Vagina (tissue), 2 donors: ENCODE results near the gene TOR4A. TPM values are rescaled to one million over a fixed set of nuclear protein-coding genes. Genes with fewer than 3 reads are reported as not detected.
A peak's percentile ranks its signal among the peaks of the same experiment; 100 is the strongest.

Source experiments
- DNase-seq, 2 donors: peaks; one replicate each; pipeline ENCODE4 v3.0.0-alpha.2; 2017; ENCODE audit errors: extremely low spot score in 2 of 2
- H3K27ac ChIP-seq: fragments of 200-600 bp; sonication (generic); one replicate; pipeline ENCODE4 v1.5.1; 2019
- H3K27me3 ChIP-seq: fragments of 200-600 bp; sonication (generic); one replicate; pipeline ENCODE4 v1.5.1; 2019
- H3K36me3 ChIP-seq, 2 donors: fragments of 200-600 bp; sonication (generic); one replicate each; pipeline ENCODE4 v1.5.1; 2017 to 2019
- H3K4me1 ChIP-seq: fragments of 200-600 bp; sonication (generic); one replicate; pipeline ENCODE4 v1.5.1; 2019
- H3K4me3 ChIP-seq, 2 donors: fragments of 200-600 bp; sonication (generic); 1 replicate in 1 of 2; 2 replicates in 1 of 2; pipeline ENCODE4 v1.5.1; 2016 to 2019
- H3K9me3 ChIP-seq: fragments of 200-600 bp; sonication (generic); one replicate; pipeline ENCODE4 v1.5.1; 2019
- POLR2A ChIP-seq, 2 donors: fragments of 450-650 bp; IDR thresholded peaks; one replicate each; pipeline ENCODE4 v1.6.1; 2017; ENCODE audit warnings: antibody characterized with exemption in 2 of 2, mild to moderate bottlenecking in 2 of 2, moderate library complexity in 2 of 2
- POLR2AphosphoS5 ChIP-seq, 2 donors: sonication (generic); formaldehyde crosslinking; IDR thresholded peaks; one replicate each; pipeline ENCODE4 v1.9.0; 2017; ENCODE audit warnings: antibody characterized with exemption in 2 of 2, mild to moderate bottlenecking in 2 of 2, low read depth in 1 of 2; ENCODE audit not compliant: insufficient read depth in 1 of 2
- intact Hi-C: fragments of 100-400 bp; cut with DNase I; formaldehyde crosslinking; loops from one replicate; pipeline ENCODE4 v1.15.1; 2023
- total RNA-seq: library from RNA; depleted of rRNA; stranded (reverse); fragments of >200 nt; gene quantifications from one replicate; pipeline ENCODE4 v1.2.3, GENCODE V29; 2016
- TF ChIP-seq, protein P1 (sequence below), 3 experiments: fragments of 450-650 bp in 2 of 3; fragments of 200-600 bp in 1 of 3; sonication (generic) in 1 of 3; IDR thresholded peaks; one replicate each; pipeline ENCODE4 v1.5.1; 2017 to 2019; ENCODE audit warnings: antibody characterized with exemption in 3 of 3, mild to moderate bottlenecking in 2 of 3, moderate library complexity in 2 of 3

TOR4A gene
- total RNA-seq, 1 donor from 2014 or later = 13.0 TPM

DNA sequence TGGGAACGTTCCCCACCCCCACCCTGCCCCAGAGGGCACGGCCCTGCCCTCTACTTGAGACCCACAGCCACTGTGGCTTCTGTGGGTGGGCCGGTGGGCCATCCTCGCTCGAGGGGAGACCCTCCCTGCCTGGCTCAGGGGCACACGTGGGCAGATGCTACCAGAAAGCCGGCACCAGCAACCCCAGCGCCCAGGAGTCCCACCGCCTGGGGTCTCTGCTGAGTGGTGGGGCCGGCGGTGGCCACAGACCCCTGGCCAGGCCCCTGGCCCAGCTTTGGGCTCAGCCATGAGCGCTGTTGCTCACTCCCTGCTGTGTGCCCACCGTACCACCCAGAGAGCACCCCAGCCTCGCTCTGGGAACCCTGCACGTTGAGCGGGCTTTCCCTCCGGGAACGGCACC, 41.1 kb downstream of the TOR4A start:
- no peak overlapping the region for H3K4me3 ChIP-seq
- no peaks in the 10 kb centered on the region for H3K36me3 ChIP-seq
- peaks cover 30% of the 10 kb centered on the region for H3K4me1 ChIP-seq
- intact Hi-C loops = no loop called here
- no peaks in the 10 kb centered on the region for H3K9me3 ChIP-seq
- H3K27ac ChIP-seq = peak overlapping the region; percentile 54
- DNase-seq = no peak
- TF ChIP-seq POLR2A (IDR thresholded peaks at IDR 0.05) (no peak), POLR2AphosphoS5 (IDR thresholded peaks at IDR 0.05; ENCODE audit: insufficient read depth in 1 of 2, low read depth in 1 of 2) (no peak)
- TF ChIP-seq, protein P1, sequence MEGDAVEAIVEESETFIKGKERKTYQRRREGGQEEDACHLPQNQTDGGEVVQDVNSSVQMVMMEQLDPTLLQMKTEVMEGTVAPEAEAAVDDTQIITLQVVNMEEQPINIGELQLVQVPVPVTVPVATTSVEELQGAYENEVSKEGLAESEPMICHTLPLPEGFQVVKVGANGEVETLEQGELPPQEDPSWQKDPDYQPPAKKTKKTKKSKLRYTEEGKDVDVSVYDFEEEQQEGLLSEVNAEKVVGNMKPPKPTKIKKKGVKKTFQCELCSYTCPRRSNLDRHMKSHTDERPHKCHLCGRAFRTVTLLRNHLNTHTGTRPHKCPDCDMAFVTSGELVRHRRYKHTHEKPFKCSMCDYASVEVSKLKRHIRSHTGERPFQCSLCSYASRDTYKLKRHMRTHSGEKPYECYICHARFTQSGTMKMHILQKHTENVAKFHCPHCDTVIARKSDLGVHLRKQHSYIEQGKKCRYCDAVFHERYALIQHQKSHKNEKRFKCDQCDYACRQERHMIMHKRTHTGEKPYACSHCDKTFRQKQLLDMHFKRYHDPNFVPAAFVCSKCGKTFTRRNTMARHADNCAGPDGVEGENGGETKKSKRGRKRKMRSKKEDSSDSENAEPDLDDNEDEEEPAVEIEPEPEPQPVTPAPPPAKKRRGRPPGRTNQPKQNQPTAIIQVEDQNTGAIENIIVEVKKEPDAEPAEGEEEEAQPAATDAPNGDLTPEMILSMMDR (IDR thresholded peaks at IDR 0.05) = no peak
- H3K27me3 ChIP-seq = no peaks in the 10 kb centered on the region

DNA sequence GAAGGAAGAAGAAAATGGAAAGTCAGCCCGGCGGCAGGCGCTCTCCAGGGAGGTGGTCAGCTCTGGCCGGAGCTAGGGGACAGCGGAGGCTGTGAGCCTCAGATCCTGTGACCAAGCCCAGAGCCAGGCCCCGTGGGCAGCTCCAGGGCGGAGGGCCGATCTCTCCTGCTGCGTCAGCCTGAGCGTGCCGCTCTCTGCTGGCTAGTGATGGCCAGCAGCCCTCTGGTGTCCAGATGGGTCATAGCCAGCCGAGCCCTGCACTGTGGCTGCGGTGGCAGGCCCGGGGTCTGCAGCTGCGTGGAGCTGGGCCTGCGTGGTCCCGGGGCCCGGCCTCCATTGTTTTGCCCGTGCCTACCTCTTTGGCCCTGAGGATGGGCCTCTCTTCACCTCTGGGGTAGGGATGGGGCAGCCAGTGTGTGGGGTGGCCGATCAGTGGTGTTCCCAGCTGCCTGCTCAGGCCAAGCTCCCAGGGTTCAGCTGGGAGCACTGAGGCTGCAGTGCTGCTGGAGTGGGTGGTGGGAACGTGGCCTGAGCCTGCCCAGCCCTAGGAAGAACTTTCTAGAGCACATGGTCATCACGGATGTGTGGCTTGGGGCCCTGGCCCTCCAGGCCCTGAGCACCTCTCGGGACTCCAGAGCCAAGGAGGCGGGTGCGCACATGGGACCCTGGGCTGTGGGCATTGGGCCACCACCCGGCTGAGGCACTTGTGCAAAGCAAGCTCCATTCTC, 41.6 kb downstream of the TOR4A start:
- Histone ChIP-seq H3K27ac (peak overlapping the region; percentile 54), H3K4me3 (no peak overlapping the region), H3K36me3 (no peaks in the 10 kb centered on the region), H3K4me1 (peaks cover 24% of the 10 kb centered on the region), H3K9me3 (no peaks in the 10 kb centered on the region), H3K27me3 (no peaks in the 10 kb centered on the region)
- intact Hi-C loops = no loop called here
- TF ChIP-seq POLR2AphosphoS5 (IDR thresholded peaks at IDR 0.05; ENCODE audit: insufficient read depth in 1 of 2, low read depth in 1 of 2) (no peak), POLR2A (IDR thresholded peaks at IDR 0.05) (no peak)
- TF ChIP-seq, protein P1 (IDR thresholded peaks at IDR 0.05) = no peak
- DNase-seq = no peak

DNA sequence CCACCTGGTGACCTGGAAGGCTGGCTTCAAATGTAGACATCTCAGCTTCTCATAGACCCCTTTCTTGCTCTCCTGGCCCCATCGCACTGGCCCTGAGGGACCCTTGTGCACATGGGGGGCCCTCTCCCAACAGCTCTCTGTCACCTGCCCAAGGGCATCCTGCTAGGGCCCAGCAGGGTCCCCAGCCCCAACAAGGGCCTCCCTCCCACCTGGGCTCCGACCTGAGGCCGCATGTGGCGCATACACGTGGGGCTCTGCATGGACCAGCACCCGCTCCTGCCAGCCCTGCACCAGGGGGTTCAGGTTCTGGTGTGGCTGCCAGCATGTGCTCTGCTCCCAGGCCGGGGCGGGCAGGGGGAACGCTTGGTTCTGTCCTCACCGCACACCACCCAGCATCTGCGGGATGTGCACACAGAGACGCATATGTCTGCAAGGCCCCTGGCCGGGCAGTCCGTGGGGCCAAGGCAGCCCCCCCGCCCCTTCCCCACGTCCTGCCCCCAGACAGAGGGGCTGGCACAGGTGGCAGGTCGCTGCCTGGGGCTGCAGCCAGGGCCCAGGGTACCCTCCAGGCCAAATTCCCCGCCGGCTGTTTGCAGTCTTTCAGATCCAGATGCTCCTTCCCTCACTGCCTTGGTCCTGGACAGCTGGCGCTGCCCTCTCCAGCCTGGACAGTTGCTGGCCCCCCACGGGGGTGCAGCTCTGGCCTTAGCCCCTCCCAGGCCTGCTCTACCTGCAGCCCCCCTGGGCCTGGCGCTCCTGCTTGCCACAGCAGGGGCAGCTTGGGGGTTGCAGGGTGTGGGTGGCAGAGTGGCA, 42.4 kb downstream of the TOR4A start:
- no peaks in the 10 kb centered on the region for H3K27me3 ChIP-seq
- intact Hi-C loops = no loop called here
- H3K4me1 ChIP-seq = peaks cover 17% of the 10 kb centered on the region
- H3K36me3 ChIP-seq = no peaks in the 10 kb centered on the region
- no peak for TF ChIP-seq POLR2AphosphoS5 (IDR thresholded peaks at IDR 0.05; ENCODE audit: insufficient read depth in 1 of 2, low read depth in 1 of 2)
- TF ChIP-seq POLR2A (IDR thresholded peaks at IDR 0.05) = no peak
- H3K27ac ChIP-seq = no peak overlapping the region
- no peak overlapping the region for H3K4me3 ChIP-seq
- no peak for DNase-seq
- H3K9me3 ChIP-seq = no peaks in the 10 kb centered on the region

DNA sequence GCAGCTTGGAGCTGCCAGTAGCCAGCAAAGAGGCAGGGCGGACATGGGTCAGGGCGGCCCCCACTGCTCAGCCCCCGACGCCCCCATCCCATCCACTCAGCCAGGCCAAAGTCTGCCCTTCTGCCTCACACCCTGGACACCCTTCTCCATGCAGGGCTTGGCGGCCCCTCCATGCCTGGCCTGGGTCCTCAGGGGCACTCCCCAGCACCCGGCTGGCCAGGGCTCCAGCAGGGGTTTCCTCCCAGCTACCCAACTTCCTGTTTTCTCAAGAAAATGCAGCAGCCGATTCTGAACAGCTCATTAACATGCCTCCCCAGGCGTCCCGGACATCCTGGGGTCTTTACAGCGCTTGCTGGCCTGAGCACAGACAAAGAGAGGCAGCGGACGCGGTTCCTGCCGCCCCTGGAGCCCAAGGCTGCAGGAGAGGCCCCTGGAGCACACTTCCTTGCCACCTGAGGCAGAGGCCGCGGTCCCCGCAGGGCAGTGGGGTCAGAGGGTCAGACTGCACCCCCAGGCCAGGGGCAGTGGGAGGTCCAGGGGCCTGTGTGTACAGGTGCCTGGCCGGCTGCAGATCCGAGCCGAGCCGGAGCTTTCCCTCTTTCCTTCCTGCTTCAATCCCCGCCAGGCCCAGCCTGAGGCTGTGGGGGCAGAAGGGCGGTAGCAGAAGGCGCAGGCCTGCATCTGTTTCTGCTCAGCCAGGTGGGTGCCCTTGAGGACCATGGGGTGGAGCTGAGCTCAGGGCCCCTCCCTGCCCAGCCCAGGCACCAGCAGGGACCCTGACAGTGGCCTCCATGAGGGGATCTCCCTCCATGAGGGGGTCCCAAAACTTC, 43.2 kb downstream of the TOR4A start:
- intact Hi-C loops = no loop called here
- DNase-seq = no peak
- Histone ChIP-seq H3K27me3 (no peaks in the 10 kb centered on the region), H3K9me3 (no peaks in the 10 kb centered on the region), H3K4me1 (peaks cover 8% of the 10 kb centered on the region), H3K27ac (no peak overlapping the region), H3K4me3 (no peak overlapping the region), H3K36me3 (no peaks in the 10 kb centered on the region)
- TF ChIP-seq, protein P1 (IDR thresholded peaks at IDR 0.05) = no peak
- TF ChIP-seq POLR2AphosphoS5 (IDR thresholded peaks at IDR 0.05; ENCODE audit: insufficient read depth in 1 of 2, low read depth in 1 of 2) (no peak), POLR2A (IDR thresholded peaks at IDR 0.05) (no peak)

DNA sequence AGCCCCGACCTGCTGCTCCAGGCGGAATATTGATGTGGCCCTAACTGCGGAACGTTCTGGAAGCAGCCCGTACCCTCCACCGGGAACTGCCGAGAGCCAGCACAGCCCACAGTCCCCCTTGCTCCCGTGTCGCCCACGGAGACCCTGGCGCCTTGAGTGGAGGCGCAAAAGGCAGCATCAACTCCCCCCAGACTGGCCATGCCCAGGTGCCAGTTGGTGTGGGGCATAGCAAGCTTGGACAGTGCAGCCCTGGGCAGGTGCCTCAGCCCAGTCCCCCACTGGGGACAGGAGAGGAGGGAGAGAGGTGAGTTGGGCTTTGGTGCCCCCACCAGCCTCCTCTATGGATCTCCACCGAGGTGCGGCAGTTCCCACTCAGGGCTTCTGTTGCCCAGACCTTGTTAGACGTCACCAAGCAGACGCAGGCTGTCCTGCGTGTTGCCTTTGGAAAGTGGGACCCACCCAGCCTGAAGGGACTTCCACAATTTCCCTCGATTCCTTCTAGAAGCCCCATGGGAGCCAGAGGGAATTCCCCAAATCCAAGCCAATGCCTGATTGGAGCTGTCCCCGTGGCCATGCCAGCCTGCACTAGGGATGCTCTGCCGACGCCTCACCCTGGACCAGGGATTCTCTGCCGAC, 44.3 kb downstream of the TOR4A start:
- TF ChIP-seq POLR2A (IDR thresholded peaks at IDR 0.05) (no peak), POLR2AphosphoS5 (IDR thresholded peaks at IDR 0.05; ENCODE audit: insufficient read depth in 1 of 2, low read depth in 1 of 2) (no peak)
- TF ChIP-seq, protein P1 (IDR thresholded peaks at IDR 0.05) = no peak
- no peak overlapping the region for H3K4me3 ChIP-seq
- no peaks in the 10 kb centered on the region for H3K4me1 ChIP-seq
- no peaks in the 10 kb centered on the region for H3K9me3 ChIP-seq
- no peaks in the 10 kb centered on the region for H3K27me3 ChIP-seq
- DNase-seq = no peak
- no peaks in the 10 kb centered on the region for H3K36me3 ChIP-seq
- H3K27ac ChIP-seq = no peak overlapping the region
- intact Hi-C loops = no loop called here
